GM21737 (cell line): ENCODE data around the gene DLG2.
"Not testable (repeated sequence)": the region's sequence is repeated elsewhere in the genome, so short reads cannot be mapped to it uniquely, and the experiment has no call there.

ENCODE experiments used
- ATAC-seq: cut with Tn5 transposase; IDR thresholded peaks from one replicate; pipeline ENCODE4 v1.9.1; 2021; ENCODE audit warnings: mild to moderate bottlenecking, moderate library complexity; ENCODE audit not compliant: unreplicated experiment

The DLG2 gene

DNA sequence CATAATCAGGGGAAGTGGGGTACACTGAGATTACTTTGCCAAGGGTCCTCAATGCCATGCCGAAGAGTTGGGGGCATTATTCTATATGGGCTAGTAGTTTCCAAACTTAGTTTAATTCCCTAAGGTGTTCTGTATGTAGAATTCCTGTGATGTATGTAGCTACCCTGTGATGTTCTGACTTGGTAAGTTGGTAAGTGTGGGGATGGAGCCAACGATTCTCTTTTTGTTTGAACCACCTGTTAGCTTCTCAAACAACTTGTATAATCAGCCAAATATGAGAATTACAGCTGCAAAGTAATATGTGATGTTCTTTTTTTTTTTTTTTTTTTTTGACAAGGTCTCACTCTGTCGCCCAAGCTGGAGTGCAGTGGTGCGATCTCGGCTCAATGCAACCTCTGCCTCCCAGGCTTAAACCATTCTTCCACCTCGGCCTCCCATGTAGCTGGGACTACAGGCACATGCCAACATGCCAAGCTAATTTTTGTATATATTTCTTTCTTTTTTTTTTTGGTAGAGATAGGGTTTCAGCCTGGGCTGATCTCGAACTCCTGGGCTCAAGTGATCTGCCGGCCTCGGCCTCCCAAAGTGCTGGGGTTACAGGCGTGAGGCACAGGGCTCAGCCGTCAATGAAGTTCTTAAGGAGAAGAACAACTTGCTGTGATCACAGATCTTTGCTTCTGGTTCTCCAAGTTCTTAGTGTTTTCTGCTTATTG is 2025.8 kb downstream of the DLG2 start:
- ATAC-seq = no peak

DNA sequence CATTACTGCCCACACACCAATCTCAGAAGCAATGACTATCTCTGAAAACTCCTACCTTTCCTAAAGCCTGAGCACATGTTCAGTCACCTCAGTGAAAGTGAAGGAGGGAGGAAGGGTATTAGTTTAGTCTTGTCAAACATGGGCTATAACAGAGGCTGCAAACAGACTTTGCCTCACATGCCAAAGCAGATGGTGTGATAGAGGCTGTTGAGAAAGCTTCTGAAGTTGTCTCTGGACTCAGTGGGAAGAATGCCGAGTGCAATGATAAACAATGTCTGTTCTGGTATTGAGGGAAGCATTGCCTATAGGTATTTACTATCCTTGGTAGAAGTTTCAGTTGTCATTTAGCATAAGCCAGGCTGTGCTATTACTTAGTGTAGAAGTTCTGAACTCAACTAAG is 2026.5 kb downstream of the DLG2 start:
- no peak for ATAC-seq

GRCh38 chr11:83599066-83599465 is 2028.1 kb downstream of the DLG2 start:
- ATAC-seq = no peak

DNA sequence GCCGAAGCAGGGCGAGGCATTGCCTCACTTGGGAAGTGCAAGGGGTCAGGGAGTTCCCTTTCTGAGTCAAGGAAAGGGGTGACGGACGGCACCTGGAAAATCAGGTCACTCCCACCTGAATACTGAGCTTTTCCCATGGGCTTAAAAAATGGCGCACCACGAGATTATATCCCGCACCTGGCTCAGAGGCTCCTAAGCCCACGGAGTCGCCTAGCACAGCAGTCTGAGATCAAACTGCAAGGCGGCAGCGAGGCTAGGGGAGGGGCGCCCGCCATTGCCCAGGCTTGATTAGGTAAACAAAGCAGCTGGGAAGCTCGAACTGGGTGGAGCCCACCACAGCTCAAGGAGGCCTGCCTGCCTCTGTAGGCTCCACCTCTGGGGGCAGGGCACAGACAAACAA is 2039.3 kb downstream of the DLG2 start:
- not testable (repeated sequence) for ATAC-seq

GRCh38 chr11:83583757-83584366 is 2043.3 kb downstream of the DLG2 start:
- ATAC-seq = peak; percentile 98

DNA sequence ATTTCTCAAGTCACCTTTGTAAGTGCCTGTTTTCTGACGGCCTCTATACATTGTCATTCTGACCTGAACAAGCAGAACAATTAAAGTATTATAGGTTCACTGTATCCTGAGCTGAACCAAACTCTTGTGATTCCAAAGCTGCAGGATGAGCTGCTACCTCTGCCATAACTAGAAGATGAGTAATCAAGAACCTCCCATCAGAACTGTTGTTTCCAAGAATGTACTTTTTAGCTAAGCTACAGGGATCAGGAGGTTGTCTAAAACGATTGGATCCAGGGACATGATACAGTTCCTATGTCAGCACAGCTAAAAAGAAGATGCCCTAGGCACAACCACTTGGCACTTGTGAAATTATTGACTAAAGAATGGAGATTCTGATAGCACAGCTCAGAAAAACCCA is 2052.6 kb downstream of the DLG2 start:
- no peak for ATAC-seq

- ATAC-seq = no peak
Measured at GRCh38 chr11:83572581-83573496, 2054.3 kb downstream of the DLG2 start.

DNA sequence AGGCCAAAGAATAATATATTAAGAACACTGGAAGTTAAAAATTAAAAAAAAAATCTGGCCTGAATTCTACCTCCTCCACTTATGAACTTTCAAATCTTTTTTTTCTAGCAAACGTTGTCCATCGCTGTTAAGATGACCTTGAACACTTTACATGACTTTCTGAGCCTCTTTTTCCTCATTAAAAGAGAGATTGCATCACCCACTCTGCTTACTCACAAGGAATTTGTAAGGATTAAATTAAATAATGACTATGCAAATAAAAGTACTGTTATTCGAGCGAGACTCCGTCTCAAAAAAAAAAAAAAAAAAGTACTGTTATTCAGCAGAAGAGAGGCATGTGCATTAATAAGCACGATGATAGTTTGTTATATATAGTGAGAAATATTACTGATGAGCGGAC is 2055.8 kb downstream of the DLG2 start:
- ATAC-seq = no peak

DNA sequence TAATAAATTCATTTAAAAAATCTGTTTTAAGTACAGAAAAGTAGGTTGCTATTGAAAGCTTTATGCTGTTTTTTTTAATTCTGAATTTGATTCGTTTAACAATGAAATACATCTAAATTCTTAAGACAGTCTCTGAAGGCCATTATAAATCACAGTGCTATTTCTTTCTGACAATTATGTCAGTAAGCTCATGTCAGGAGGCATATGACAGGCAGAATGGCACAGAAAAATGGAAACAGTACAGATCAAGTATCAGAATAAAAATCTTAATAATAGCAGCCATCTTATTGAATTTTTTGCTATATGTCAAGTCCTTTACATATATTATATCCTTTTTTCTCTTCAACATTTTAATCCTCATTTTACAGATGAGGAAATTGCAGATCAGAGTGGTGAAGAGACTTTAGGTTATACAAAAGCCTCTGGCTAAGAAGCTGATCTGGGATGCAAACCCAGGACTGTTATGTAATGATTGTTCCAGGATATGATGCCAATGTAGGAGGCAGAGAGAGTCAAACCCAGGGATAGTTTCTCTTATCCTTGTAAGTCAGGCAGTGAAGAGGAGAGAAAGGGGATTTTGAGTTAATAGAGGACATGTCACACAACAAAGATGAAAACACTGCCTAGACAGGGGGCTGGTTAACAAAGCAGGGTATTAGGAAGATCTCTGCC is 2057.9 kb downstream of the DLG2 start:
- ATAC-seq = no peak

GRCh38 chr11:83568516-83568915 is 2058.6 kb downstream of the DLG2 start:
- no peak for ATAC-seq

DNA sequence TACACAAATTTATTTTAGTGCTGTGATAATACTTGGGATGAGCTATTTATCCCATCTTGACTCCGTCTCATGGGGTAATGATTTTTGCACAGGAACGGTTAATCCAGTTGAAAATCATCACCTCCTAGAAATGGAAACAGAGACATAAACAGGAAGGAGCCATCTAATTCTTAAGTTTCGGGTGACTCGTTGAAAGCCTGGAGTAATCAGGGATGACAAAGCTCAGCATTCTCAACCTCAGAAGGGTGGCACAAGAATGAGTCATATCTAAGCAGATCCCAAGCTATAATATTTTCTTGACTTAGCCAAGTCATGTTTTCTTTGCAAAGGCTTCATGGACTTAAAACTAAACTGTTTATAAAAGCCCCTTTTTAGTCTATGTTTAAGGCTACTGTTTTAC is 2060.2 kb downstream of the DLG2 start:
- no peak for ATAC-seq

- ATAC-seq = no peak
Measured at GRCh38 chr11:83564870-83565269, 2062.3 kb downstream of the DLG2 start.

- no peak for ATAC-seq
Measured at GRCh38 chr11:83558281-83558680, 2068.9 kb downstream of the DLG2 start.

- no peak for ATAC-seq
Measured at GRCh38 chr11:83557653-83558052, 2069.5 kb downstream of the DLG2 start.

DNA sequence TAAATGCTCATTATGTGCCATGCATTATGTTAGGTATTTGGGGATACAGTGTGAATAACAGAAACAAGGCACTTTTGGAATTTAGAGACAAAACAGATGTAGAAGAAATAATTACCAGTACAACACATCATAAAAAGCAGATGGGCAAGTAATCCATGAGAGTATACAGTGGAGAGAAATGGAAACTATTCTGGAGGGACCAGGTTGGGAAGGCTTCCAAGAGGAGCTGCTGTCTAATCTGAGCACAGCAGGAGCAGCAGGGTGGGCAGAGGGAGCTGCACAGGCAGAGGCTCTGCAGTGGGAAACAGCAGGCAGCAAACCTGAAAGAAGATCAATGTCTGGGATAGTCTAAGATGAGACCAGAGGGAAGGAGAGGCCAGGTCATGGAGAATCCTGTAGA is 2072.3 kb downstream of the DLG2 start:
- ATAC-seq = no peak

DNA sequence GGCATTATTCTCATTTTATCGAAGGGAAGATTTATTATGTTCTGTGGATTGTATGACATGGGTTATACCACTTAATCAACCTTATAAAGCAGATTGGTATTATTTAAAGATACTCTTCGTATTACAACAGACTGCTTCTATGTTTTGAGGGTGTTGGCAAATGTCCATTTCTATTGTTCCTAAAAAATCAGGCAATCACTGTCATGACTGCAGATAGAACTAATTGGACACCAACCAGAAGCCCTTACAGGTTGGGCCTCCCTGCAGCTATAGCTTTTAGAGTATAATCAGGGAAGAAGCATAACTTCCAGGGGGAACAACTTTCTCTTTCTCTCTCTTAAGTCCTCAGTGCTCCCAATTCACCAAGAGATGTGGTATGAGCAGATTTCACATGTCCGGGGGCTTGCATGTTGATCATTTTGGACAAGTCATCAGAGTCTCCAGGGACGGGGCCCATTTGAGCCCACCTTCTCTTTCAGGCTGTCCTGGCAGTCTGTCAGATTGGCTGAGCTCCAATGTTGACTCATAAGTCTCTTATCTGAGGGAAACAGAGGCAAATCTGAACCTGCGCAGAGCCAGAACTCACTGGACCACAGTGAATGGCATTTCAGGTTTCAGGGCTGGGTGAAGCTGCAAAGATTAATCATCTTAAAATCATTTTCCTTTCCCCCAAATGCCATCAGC is 2077.0 kb downstream of the DLG2 start:
- ATAC-seq = no peak

DNA sequence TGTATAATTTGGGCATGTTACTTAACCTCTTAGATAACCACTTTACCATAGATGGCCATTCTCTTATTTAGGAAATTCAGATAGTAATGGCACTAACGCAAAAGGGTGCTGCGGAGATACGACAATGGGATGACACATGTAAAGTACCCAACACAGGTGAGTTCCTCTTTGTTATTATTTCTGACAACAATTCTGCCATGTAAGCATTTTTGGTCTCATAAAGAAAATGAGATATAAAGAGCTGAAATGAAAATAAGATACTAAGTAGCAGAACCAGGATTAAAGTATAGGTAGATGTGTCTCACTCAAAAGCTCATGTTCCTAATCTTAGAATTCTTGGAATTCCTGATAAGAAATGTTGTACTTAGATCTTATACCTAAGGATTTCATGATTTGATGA is 2080.8 kb downstream of the DLG2 start:
- ATAC-seq = no peak

GRCh38 chr11:83545494-83546260 is 2081.5 kb downstream of the DLG2 start:
- ATAC-seq = no peak

DNA sequence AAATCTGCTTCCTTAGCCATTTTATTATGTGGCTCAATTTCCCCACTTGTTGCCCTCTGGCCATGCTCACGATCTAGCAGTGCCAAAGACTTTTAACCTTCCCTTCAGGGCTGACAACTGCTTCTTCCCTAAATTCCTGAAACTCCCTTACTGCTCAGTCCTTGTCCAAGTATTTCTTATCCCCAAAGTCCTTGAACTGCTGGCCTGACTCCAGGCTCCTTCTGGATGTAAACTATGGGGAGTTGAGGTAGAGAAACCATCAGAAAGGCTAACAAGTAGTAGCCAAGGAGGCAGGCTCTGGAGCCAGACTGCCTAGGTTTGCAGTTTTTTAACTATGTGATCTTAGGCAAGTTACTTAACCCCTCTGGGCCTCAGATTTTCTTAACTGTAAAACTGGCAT is 2082.3 kb downstream of the DLG2 start:
- ATAC-seq = no peak
